ENCODE data around the gene MAP3K2.

MAP3K2 gene

DNA sequence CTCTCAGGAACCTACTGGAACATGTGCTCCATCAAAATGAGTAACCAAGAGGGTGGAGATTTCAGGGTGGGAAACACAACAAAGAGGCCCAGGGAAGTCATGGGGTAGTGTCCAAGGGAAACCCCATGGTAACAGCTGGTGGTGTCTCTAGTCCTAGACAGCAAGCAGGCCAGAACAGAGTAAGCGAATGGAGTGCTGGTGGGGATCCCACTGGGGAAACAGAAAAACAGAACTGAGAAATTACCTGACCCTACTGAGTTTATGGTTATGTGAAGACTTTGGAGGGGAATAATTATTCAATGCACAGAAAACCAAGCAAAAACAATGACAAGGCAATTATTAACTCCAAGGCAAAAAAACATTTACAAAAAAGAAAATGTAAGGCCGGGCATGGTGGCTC, 110.7 kb downstream of the MAP3K2 start:
- no peak for DNase-seq

DNA sequence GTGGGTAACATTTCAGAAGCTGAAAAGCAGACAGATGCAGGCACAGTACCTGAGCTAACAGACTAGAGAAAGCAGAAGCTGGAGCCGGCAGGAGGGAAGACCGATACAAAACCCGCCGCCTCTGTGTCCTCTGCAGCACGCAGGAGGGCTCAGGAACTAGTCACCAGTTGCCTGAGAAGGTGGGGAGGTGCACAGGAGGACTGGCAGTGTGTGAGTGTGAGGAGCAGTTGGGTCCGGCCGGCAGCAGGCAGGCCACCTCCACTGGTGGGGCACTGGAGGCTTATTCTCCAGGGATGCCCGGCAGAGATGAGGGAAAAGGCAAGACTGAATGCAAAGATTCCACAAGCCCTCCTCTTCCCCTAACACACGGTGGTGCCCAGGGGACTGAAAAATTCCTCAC, 112.0 kb downstream of the MAP3K2 start:
- DNase-seq: no peak

DNA sequence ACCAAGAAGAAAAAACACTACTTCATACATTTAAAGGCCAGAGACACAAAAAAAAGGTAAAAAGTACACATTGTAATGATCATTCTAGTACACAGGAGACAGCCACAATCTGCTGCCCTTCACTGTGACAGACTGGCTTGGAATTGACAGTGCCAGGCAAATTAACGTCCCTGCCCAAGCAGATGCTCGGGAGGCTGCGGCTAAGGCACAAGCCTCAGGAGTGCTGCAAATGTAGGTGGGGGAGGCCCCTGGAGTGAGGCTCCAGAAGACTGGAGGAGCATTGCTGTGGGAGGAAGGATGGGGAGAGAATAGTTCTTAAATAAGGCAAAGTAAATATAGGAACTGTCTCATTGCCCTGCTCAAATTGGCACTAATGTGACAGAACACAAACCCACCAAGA, 112.4 kb downstream of the MAP3K2 start:
- DNase-seq: no peak

DNA sequence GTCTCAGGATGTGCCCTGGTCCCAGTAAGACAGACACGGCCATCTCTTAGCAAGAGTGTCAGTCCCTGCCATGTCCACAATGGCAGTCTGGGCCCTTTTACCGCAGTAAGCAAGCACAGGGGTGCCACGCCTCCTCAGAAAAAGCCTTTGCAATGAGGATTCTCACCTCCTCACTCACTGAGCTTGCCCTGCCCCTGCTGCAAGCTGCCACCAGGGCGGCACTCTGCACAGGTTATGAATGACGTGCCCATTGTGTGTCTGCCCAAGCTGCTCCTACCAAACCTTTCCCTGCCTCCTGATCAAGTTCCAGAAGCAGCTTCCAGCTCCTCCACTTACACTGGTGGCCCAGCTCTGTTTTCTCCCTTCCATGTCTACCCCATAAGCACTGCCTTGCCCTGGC, 117.1 kb downstream of the MAP3K2 start:
- no peak for DNase-seq

DNA sequence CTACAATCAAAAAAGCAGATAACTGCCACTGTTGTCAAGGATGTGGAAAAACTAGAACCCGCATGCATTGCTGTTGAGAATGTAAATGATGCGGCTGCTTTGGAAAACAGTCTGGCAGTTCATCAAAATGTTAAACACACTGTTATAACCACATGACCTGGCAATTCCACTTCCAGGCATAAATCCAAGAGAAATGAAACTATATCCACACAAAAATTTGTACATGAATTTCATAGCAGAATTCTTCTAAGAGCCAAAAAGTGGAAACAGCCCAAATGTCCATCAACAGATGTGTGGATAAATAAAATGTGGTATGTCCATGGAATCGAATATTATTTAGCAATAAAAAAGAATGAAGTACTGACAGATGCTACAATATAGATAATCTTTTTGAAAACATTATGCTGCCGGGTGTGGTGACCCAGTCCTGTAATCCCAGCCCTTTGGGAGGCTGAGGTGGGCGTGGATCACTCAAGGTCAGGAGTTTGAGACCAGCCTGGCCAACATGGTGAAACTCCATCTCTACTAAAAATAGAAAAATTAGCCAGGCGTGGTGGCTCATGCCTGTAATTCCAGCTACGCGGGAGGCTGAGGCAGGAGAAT, 125.9 kb downstream of the MAP3K2 start:
- DNase-seq: no peak

DNA sequence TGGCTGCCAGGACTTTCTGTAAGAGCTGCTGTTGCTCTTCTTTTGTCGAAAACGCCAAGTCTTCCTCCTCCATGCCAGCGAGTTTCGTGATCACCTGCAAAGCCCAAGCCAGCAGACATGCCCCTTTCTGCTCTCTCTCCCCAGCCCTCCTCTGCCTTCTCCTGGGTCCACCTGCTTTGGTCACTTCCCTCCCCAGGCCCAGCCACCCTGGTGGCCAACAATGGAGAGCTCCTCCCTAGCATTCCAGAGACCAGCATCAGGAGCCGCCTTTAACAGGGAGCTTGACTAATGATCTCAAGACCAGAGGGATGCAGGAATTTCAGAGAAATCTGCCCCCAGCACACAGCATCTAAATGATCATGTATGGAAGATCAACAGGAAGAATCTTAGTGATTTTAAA, 128.4 kb downstream of the MAP3K2 start:
- DNase-seq: no peak

DNA sequence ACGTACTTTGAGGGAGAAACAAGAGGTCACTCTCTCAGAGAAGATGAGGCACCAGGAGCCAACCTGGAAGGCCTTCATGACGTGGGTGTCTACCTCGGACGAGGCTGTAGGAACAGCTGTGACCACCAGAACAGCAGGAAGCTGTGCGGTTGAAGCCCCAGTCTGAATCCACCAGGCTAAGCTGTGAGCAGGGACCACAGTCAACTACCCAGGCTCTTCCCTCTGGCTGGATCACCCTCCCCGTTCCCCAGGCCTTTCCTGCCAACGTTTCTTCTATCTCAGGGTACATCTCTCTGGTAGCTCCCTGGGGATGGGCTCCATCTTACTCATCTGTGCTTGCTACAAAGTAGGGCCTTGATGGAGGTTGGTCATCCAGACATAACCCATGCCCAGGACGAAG, 130.9 kb downstream of the MAP3K2 start:
- no peak for DNase-seq

DNA sequence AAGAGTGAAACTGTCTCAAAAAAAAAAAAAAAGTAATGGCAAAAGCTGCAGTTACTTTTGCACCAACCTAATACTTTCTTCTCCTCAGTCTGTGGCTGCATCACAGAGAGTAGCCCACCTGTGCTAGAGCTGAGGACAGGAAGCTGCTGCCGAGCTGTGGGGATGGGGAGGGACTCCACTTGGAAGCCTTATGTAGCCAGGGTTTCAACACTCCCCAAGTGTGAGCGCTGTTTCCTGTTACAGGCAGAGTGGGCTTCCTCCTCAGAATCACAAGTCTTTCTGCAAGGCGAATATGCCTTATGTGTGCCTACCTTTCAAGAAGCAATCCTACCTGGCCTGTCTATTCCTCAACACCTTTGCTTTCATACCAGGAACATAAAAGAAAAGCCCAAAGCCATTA, 131.4 kb downstream of the MAP3K2 start:
- no peak for DNase-seq

DNA sequence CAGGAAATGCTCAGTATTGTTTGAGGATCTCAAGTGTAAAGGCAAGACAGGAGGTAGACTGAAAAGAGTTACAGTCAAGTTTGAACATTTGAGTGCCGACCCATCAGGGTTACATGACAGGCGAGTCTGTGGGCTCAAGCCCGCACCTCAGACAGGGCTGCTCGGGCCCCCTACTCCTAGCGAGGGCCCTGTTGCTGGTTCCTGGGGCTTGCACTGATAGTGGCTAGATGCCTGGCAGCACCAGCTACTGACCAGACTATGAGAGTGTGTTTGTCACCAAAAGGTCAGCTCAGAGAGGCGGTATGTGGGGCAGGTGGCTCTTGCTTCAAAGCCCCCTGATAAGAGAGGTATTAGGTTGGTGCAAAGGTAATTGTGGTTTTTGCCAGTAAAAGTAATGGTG, 132.1 kb downstream of the MAP3K2 start:
- no peak for DNase-seq

DNA sequence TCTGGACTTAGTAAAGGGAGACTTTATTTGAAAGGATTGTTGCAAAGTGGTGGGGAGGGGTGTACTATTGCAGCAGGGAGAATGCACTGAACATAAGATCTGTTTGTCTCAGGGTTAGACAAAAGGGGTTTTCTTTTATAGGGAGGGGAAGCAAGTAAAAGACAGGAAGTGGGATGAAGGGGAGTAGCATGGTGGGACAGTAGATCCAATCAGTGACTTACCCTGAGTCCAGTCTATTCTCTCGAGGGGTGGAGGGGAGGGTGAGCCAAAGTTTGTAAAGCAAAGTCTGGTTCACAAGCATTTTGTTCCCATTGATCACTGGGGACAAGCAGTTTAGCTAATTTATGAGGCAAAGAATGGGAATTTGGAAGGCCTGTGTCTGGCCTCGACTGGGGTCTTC, 132.6 kb downstream of the MAP3K2 start:
- DNase-seq: no peak

DNA sequence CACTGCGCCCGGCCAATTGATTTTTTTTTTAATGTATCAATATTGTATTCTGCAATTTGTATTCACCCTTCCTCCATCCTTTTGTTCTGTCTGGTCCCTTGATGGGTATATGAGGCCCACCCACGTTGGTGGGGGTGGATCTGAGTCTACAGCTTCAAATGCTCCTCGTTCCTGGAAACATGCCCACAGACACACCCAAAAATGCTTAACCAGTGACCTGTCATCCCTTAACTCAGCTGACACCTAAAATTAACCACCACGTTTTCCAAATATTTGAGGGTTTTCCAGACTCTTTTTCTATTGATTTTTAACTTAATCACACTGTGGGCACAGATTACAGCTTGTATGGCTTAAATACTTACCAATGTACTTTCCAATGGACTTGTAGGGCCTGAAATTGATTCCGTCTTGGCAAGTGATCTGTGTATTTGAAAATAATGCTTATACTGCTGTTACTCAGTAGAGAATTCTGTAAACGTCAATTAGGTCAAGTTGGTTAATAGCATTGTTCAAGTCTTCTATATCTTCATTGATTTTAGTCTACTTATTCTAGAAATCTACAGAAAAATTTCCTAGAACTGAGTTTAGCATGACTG, 133.3 kb downstream of the MAP3K2 start:
- no peak for DNase-seq

Measured in NCI-H510A treated with DMSO at 0.1 percent for 48 hours (cell line).